Measurements from ENCODE around the gene FAM228A.
"Not testable (repeated sequence)": the region's sequence is repeated elsewhere in the genome, so short reads cannot be mapped to it uniquely, and the experiment has no call there.

The FAM228A gene

GRCh38 chr2:24174851-24175277, at the start of gene FAM228A:
FAM228A (plus strand) TSS chr2:24175053; CDS start chr2:24175481, 428 bp downstream.
- no peak for DNase-seq (ENCODE audit: low read depth in 3 of 3)

- no peak for DNase-seq (ENCODE audit: low read depth in 3 of 3)
These were observed 48.9 kb upstream of the FAM228A start for GRCh38 chr2:24125956-24126355.

GRCh38 chr2:24132543-24132942, 42.3 kb upstream of the FAM228A start:
- DNase-seq (ENCODE audit: low read depth in 3 of 3): no peak

GRCh38 chr2:24140305-24140704, 34.5 kb upstream of the FAM228A start:
- not testable (repeated sequence) for DNase-seq (ENCODE audit: low read depth in 3 of 3)

GRCh38 chr2:24147364-24147763, 27.5 kb upstream of the FAM228A start:
- DNase-seq (ENCODE audit: low read depth in 3 of 3): no peak

- DNase-seq (ENCODE audit: low read depth in 3 of 3): no peak
These were observed 22.2 kb upstream of the FAM228A start for GRCh38 chr2:24152413-24153197.

GRCh38 chr2:24153478-24153877, 21.4 kb upstream of the FAM228A start:
- no peak for DNase-seq (ENCODE audit: low read depth in 3 of 3)

- DNase-seq (ENCODE audit: low read depth in 3 of 3): no peak
These were observed 16.7 kb upstream of the FAM228A start for GRCh38 chr2:24158131-24158530.

GRCh38 chr2:24159708-24160107, 15.1 kb upstream of the FAM228A start:
- no peak for DNase-seq (ENCODE audit: low read depth in 3 of 3)

GRCh38 chr2:24160761-24161160, 14.1 kb upstream of the FAM228A start:
- no peak for DNase-seq (ENCODE audit: low read depth in 3 of 3)

GRCh38 chr2:24162494-24162893, 12.4 kb upstream of the FAM228A start:
- DNase-seq (ENCODE audit: low read depth in 3 of 3): no peak

GRCh38 chr2:24163186-24163585, 11.7 kb upstream of the FAM228A start:
- DNase-seq (ENCODE audit: low read depth in 3 of 3): no peak

GRCh38 chr2:24163601-24164000, 11.3 kb upstream of the FAM228A start:
- no peak for DNase-seq (ENCODE audit: low read depth in 3 of 3)

- DNase-seq (ENCODE audit: low read depth in 3 of 3): peak in 1 of 3 experiments; percentile 39
These were observed 10.4 kb upstream of the FAM228A start for GRCh38 chr2:24164416-24164973.

GRCh38 chr2:24169023-24169422, 5.8 kb upstream of the FAM228A start:
- DNase-seq (ENCODE audit: low read depth in 3 of 3): no peak

GRCh38 chr2:24175631-24176187, 856 bp downstream of the FAM228A start:
- DNase-seq (ENCODE audit: low read depth in 3 of 3): no peak

- no peak for DNase-seq (ENCODE audit: low read depth in 3 of 3)
These were observed 1.5 kb downstream of the FAM228A start for GRCh38 chr2:24176326-24176725.

- no peak for DNase-seq (ENCODE audit: low read depth in 3 of 3)
These were observed 4.8 kb downstream of the FAM228A start for GRCh38 chr2:24179683-24180082.

- no peak for DNase-seq (ENCODE audit: low read depth in 3 of 3)
These were observed 7.0 kb downstream of the FAM228A start for GRCh38 chr2:24181849-24182248.

GRCh38 chr2:24182507-24182906, 7.7 kb downstream of the FAM228A start:
- no peak for DNase-seq (ENCODE audit: low read depth in 3 of 3)

GRCh38 chr2:24183366-24184069, 8.7 kb downstream of the FAM228A start:
- no peak for DNase-seq (ENCODE audit: low read depth in 3 of 3)

- no peak for DNase-seq (ENCODE audit: low read depth in 3 of 3)
These were observed 14.7 kb downstream of the FAM228A start for GRCh38 chr2:24189551-24189950.

All from stimulated activated CD4-positive, alpha-beta T cell treated with anti-CD3 and anti-CD28 coated beads, TNF-alpha, amount 100 ng/mL, for 24 hours (primary cell).